Stimulated activated CD4-positive, alpha-beta T cell treated with anti-CD3 and anti-CD28 coated beads, Interleukin-15, amount 100 ng/mL, for 48 hours (primary cell): ENCODE measurements around the gene EBPL.
A peak's percentile ranks its signal among the peaks of the same experiment; 100 is the strongest.
"Not testable (repeated sequence)": the region's sequence is repeated elsewhere in the genome, so short reads cannot be mapped to it uniquely, and the experiment has no call there.

Experiments
- DNase-seq, 2 donors: peaks; one replicate each; pipeline ENCODE4 v3.0.0-alpha.2; 2020; ENCODE audit warnings: low read depth in 2 of 2

EBPL gene

DNA sequence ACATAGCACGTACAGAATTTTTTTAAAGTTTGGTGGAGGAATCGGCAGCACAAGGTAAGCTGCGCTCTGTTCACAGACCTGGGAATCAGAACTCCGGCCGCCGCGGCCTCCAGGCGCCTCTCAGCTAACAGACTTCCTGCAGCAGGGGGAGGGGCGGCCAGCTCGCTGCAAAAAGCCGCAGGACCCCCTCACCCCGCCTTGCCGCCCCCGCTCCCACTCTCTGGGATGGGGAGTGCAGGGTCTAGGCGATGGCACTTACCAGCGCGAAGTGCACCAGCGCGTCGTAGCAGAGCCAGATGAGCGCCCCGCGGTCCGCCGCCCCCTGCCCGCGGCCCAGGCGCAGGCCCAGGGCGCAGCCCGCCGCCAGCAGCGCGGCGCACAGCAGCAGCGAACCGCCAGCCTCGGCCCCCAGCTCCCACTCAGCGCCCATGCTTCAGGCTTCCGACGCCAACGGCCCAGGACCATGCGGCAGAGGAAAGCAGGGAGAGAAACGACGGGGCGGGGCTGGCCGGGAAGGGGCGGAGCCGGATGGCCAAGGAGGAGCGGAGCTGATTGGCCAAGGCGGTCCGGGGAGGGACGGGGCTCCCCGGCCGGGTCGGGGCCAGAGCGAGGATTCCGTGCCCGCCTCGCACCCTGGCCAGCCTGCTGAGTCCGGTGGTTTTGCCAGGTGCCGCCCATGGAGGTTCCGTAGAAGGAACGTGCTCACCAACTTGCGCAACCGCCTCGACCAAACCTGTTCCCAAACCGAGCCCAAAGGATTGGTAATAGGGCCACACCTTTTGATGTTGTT lies at the start of gene EBPL:
TSS of gene EBPL (minus strand) at position 492 of the 790 bp plus-strand sequence. CDS start at position 430, 62 bp downstream.
- DNase-seq, result peak; percentile 82 to 90

DNA sequence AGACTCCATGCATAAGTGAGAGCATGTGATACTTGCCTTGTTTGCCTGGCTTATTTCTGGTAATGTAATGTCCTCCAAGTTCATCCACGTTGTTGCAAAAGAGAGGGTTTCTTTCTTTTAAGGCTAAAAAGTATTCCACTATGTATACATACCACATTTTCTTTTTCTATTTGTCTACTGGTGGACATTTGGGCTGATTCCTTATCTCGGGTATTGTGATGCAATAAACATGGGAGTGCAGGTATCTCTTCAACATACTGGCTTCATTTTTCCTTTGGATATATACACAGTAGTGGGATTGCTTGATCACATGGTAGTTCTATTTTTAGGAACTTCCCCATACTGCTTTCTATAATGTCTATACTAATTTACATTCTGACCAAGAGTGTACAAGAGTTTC lies 49.6 kb upstream of the EBPL start:
- no peak for DNase-seq

DNA sequence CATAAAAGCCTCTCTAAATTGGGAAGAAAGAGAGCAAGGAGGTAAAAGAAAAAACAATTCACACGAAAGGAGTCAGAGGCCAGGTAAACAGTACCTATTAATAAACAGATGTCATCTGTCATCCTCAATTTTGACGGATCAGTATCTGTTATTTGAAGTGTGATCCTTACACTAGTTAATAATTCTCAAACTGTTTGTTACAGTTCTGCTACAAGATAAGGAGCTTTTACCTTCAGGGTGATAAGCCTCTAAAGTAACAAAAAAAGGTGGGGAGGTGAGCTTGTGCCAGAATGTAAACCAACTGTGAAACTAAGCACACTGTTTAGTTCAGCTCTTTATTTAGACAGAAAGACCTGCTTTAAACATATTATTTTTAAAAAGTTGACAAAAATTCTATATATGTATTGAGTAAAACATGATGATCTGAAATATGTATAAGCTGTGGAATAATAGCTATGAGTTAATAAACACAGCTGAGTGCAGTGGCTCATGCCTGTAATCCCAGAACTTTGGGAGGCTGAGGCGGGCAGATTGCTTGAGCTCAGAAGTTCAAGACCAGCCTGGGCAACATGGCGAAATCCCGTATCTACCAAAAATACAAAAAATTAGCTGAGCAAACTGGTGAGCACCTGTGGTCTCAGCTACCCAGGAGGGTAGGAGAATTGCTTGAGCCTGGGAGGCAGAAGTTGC lies 48.4 kb upstream of the EBPL start:
- no peak for DNase-seq

DNA sequence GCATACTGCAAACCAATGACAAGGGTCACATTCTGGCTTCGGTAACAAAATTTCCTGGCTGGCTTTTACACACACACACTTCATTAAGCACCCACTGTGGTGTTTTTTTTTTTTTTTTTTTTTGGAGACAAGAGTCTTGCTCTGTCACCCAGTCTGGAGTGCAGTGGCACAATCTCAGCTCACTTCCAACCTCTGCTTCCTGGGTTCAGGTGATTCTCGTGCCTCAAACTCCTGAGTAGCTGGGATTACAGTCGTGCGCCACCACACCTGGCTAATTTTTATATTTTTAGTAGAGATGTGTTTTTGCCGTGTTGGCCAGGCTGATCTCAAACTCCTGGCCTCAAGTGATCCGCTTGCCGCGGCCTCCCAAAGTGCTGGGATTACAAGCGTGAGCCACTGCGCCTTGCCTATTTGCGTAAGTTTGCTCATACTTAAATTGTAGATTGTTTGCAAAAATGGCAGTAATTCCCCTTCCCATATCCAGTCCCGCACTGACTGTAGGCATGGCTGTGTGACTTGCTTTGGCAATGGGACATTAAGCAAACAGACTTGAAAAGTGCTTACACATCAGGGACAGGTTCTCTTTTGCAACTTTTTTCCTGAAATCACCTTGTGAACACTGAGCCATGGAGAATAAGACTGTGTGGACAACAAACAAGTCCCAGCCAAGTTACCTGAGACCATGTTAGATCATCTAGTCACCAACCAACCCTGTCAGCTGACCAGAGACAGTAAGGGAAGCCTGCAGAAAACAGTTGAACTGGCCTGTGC lies 42.1 kb upstream of the EBPL start:
- DNase-seq, result no peak

DNA sequence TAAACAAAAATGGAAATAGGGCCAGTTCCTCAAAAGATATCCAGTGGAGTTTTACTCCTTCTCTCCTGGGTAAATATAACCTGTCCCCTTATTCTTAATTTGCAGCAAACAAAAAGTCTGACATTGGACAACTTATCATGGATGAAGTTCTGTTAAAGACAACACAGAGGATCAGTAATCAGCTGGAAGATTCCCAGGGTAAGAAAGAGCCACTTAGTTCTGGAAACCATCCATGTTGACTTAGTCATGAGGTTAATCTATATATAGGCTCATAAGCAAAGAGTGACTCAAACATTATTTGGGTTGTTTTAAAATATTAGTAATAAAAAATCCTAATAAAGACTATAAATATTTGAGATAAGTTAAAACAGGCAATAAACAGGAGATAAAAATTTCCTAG lies 40.5 kb upstream of the EBPL start:
- no peak for DNase-seq

DNA sequence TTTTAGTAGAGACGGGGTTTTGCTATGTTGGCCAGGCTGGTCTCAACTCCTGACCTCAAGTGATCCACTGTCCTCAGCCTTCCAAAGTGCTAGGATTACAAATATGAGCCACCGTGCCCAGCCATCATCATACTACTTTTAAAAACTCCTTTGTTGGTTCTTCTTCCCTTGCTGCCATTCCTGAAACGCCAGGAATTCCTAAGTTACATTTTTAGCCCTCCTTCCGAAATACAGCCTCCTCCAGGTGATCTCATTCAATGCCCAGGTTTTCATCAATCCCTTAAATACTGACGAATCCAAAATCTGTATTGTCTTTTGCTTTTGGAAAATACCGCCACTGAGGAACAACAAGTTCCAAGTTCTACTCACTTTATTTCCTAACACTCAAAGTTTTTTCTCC lies 25.3 kb upstream of the EBPL start:
- DNase-seq, result no peak

DNA sequence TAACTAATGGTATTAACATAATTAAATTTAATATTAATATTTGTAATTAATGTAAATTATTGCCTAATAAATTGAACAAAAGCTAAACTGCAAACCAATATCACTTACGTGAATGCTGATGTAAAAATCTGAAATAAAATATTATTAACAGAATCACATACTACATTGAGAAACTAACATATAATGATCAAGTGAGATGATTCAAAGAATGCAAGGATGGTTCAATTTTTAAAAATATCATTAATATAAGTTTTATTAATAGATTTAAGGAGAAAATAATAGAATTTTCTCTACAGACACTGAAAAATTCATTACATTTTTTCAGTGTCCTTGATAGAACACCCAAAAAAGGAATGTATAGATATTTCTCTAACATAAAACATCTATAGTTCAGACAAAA lies 23.5 kb upstream of the EBPL start:
- DNase-seq, result no peak

DNA sequence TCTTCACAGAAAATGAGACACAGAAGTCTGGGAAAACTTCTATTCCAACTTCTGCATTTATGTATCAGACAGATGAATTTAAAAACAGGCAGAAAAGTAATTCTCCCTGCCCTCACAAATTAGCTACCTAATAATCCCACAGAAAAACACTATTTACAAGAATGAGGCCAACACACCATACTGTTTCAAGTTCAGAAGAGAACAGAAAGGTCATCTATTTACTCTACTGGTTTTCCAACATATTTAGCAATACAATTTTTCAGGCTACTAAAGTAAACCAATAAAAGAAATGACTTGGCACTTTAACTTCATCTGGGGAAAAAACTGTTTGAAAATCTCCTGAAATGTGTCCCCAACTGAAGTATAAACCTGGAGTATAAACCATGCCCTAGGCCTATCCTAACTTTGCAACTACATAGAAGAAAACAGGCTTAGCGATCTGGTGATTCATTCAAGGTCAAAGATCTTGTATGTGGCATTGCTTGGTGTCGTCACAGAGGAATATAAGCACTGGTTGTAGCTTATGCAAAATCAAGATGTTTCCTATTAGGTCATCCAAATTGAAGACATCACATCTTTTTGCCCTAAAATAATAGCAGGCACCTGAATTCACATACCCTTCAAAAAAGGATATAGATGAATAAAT lies 20.1 kb upstream of the EBPL start:
- no peak for DNase-seq

DNA sequence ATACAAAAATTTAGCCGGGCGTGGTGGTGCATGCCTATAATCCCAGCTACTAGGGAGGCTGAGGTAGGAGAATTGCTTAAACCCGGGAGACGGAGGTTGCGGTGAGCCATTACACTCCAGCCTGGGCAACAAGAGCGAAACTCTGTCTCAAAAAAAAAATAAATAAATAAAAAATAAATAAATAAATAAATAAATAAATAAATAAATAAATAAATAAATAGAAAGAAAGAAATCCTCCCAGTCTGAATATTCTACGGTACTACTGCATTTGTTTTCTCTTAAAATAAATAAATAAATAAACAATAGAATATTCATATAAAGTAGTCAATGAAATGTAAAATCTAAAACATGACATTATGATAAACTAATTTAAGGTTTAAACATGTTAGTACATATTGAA lies 13.0 kb upstream of the EBPL start:
- not testable (repeated sequence) for DNase-seq

DNA sequence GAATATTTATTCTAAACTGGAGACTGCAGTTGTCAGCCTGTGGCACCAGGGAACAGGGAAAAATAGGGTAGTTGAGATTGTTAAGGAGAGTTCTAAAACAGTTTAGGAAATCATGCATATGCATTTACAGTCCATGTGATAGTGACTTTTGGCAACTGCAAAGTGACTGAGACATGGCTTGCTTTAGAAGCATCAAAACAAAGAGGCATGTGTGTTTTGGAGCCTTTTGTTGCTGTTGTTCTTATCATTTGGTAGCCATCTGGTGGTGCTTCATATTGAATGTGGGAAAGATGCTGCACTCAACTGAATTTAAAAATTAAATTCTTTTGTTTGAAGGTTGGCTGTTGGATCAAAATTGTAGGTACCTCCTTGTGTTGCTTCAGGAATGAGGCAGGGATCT lies 10.2 kb upstream of the EBPL start:
- DNase-seq, result no peak

DNA sequence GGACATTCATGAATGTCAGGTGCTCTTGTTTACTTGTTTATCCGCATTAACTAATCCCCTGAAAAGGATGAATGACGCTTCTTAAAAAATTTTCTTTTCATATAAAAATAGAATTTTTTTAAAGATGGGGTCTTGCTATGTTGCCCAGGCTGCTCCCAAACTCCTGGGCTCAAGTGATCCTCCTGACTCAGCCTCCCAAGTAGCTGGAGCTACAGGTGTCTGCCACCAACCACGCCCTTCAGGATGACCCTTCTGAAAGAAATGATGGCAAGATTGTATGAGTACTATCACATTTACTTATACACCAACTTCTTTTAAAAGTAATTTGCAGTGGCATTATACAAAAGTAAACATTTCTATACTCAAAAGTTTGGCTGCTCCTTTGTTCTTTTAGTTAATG lies 6.2 kb upstream of the EBPL start:
- no peak for DNase-seq

DNA sequence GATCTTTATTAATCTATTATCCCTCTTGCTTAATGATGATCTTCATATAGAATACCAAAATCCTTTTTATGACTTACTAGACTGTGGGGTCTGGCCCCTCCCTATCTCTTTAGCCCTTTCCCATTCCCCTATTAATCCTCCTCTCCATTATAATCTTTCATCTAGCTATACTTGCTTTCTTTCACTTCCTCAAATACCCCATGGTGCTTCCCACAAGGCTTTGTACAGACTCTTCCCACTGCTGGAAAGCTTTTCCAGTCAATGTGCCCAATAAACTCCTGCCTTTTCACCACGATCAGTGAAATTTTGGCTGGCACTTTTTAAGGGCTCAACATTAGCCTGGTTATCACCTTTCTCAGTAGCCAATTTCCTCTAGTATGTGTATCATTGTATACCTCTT lies 3.2 kb upstream of the EBPL start:
- DNase-seq, result no peak

DNA sequence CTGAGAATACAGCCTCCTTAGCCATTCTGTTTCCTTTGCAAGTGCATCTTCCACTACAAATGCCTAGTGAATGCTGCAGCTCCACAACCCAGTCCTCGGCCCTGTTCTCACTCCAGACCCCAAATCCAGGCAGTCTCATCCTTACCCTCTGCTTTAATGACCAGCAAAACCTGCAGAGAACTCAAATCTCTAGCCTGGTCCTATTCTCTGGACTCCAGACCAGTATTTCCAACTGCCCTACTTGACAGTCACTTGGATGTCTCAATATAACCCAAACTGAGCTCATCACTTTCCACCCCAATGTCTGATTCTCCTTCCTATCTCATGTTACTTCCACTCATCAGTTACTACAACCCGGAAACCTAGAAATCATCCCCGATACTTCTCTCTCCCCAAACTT lies 2.6 kb upstream of the EBPL start:
- no peak for DNase-seq

DNA sequence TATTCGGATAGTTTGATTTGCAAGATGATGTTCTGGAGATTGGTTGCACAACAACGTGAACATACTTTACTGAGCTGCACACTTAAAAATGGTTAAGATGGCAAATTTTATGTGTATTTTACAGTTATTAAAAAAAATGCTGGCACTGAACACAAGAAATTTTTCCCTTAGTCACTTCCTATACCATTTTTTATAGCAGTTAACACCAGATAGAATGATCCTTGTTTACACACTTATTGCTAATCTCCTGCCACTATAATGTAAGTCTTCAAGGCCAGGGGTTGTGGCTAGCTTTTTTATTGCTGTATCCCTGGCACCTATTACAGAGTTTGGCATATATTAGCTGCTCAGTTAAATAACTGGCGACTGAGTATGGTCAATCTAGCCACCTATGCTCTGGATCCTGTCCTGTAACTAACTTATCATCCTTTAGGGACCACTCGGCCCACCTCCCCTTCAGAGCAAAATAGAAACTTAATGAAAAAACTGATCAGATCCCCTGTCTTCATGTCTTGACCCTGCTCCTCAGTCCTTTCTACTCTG lies 2.0 kb upstream of the EBPL start:
- no peak for DNase-seq

DNA sequence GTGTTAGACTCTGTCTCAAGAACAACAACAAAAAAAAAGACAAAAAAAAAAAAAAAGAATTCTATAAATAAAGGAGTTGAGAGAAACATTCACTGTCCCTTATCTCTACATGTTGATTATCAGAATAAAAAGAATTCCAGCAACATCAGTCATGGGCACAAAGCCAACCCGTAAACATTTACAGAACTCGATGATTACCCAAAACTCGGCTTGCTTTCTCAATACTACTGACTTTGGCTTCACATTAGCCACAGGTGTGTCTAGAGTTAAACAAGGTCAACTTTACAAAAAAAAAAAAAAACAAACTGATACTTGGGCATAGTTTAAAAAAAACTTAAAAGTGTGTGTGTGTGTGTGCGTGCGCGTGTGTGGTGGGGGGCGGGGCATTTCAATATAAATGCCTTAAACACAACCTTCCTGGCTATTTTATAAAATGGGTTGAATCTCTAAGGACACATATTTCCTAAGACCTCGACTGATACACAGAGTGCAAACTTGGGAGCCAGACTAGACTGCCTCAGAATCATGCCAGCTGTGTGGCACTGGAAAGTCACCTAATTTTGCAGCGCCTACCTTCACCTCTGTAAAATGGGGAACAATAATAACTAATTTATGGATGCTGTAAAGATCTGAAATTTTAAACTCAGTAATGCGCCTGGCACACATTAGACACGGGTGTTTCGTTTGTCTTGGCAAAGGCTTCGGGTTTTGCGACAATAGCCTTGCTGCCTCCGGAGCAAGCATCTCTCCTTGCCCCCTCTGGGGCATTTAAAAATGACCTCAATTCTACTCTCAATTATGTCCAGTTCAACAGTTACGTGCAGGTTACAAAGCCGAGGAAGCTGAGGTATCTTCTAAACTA lies 922 bp downstream of the EBPL start:
- no peak for DNase-seq

DNA sequence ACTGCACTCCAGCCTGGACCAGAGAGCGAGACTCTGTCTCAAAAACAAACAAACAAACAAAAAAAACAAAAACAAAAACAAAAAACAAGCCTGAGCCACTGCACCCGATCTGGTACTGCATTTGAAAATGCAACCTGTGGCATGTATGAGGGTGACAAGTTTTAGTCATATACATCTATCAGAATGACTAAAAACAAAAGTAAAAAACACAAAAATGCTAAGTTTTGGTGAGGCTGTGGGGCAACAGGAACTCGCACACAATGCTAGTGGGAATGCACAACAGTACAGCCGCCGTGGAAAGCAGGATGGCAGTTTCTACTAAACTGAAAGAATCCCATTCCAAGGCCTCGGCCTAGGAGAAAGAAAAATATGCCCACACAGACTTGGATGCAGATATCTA lies 7.8 kb downstream of the EBPL start:
- no peak for DNase-seq

DNA sequence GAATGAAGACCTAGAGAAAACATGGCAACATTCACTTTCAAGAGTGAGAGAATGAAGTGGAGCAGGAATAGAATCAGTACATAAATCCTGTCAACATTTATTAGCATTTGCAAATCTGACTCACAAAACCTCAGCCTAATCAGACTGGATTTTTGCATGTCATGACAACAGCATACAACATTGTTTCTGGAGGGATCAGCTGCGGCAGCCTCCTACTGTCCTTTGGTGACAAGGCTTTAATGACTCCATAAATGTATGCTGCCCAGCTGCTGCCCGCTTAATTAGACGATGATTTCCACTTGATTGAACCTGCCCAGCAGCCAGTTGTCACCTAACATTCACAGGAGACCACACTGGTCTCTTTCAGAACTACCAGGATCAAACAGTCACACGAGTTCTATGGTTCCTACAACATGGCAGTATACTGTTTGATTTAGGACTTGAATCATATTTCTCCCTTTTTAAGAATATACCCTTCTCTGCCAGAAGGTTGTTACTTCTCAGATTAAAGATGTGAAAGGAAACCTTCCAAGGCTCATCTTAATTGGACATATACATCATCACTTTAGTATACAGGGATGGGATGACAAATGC lies 9.3 kb downstream of the EBPL start:
- DNase-seq, result no peak

DNA sequence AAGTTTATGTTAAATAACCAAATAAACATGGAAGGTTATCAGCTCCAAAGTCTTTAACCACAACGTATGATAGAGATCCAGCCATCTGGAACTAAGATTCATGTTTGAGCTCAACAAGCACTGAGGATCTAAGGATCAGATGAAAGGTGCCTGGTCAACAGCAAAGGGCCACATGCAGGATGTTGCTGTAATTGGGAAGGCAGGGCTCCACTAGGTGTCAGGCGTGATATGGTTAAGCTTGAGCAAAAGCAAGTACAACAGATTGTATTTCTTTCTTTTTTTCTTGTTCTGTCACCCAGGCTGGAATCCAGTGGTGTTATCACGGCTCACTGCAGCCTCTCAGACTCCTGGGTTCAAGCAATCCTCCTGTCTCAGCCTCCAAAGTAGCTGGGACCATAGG lies 12.0 kb downstream of the EBPL start:
- no peak for DNase-seq

DNA sequence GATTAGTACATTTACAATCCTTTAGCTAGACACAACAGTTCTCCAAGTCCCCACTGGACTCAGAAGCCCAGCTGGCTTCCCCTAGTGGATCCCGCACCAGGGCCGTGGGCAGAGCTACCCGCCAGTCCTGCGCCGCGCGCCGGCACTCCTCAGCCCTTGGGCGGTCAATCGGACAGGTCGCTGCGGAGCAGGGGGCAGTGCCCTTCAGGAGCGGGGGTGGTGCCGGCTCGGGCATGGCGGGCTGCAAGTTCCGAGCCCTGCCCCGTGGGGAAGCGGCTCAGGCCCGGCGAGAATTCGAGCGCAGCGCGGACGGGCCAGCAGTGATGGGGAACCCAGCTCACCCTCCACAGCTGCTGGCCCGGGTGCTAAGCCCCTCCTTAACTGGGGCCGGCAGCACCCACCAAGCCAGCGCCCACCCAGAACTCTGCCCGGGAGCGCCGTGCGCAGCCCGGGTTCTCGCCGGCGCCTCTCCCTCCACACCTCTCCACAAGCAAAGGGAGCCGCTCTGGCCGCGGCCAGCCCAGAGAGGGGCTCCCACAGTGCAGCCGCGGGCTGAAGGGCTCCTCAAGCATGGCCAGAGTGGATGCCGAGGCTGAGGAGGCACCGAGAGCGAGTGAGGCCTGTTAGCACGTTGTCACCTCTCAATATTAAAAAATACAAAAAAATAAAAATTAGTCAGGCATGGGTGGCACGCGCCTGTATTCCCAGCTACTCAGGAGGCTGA lies 12.9 kb downstream of the EBPL start:
- DNase-seq, result no peak
